CD4-positive, alpha-beta T cell (primary cell): ENCODE measurements around the gene TST. TPM values are rescaled to one million over a fixed set of nuclear protein-coding genes. Genes with fewer than 3 reads are reported as not detected.

ENCODE experiments used
- ATAC-seq: fragments of 200-7000 bp; cut with Tn5 transposase; one replicate; pipeline ENCODE4 v1.10.0; 2022; ENCODE audit warnings: mild to moderate bottlenecking; ENCODE audit not compliant: poor library complexity
- CTCF ChIA-PET: fragments of 350-600 bp; sonication (Branson Sonifier 250); formaldehyde crosslinking; loops from one replicate; lab custom pipeline; 2021; ENCODE audit warnings: antibody characterized with exemption, inconsistent platforms; lab: Charles Lee
- POLR2A ChIA-PET: fragments of 350-600 bp; sonication (Branson Sonifier 250); formaldehyde crosslinking; loops from one replicate; lab custom pipeline; 2021; ENCODE audit warnings: antibody characterized with exemption, inconsistent platforms; lab: Charles Lee
- DNase-seq, 14 experiments: peaks; one replicate each; pipeline ENCODE4 v3.0.0-alpha.2; 2013 to 2020; ENCODE audit warnings: mixed read lengths in 2 of 14
- H3K27ac ChIP-seq, 2 donors: one replicate each; pipeline versions ENCODE4 v1.5.1 to v1.7.0; 2013; ENCODE audit warnings: low read length in 2 of 2, low read depth in 1 of 2, mild to moderate bottlenecking in 1 of 2
- H3K27me3 ChIP-seq, 2 experiments: 1 replicate in 1 of 2; 2 replicates in 1 of 2; pipeline versions ENCODE4 v1.6.1 to v1.7.0; 2013; ENCODE audit warnings: low read length in 2 of 2, control low read depth in 1 of 2, mild to moderate bottlenecking in 1 of 2, moderate library complexity in 1 of 2; ENCODE audit not compliant: insufficient read depth in 2 of 2, control insufficient read depth in 1 of 2
- H3K36me3 ChIP-seq: one replicate; pipeline ENCODE4 v1.6.1; 2013; ENCODE audit warnings: low read length, control low read depth; ENCODE audit not compliant: insufficient read depth
- H3K4me1 ChIP-seq: one replicate; pipeline ENCODE4 v1.6.1; 2013; ENCODE audit warnings: low read length, control low read depth; ENCODE audit not compliant: insufficient read depth
- H3K4me3 ChIP-seq: one replicate; pipeline ENCODE4 v1.5.1; 2013; ENCODE audit warnings: mild to moderate bottlenecking, low read length, moderate library complexity
- H3K9me3 ChIP-seq, 2 experiments: 1 replicate in 1 of 2; 2 replicates in 1 of 2; pipeline versions ENCODE4 v1.6.1 to v1.7.0; 2013; ENCODE audit warnings: low read length in 2 of 2, mild to moderate bottlenecking in 2 of 2, control low read depth in 1 of 2, moderate library complexity in 1 of 2; ENCODE audit not compliant: control insufficient read depth in 1 of 2, insufficient read depth in 1 of 2
- H3K27ac Mint-ChIP-seq: one replicate; pipeline ENCODE4 v1.8.0; 2020; ENCODE audit warnings: mixed read lengths
- H3K27me3 Mint-ChIP-seq: one replicate; pipeline ENCODE4 v1.8.0; 2021; ENCODE audit warnings: mixed read lengths
- H3K36me3 Mint-ChIP-seq: one replicate; pipeline ENCODE4 v1.8.0; 2021; ENCODE audit warnings: low read depth, mixed read lengths
- H3K4me1 Mint-ChIP-seq: one replicate; pipeline ENCODE4 v1.8.0; 2021; ENCODE audit warnings: low read depth, mixed read lengths
- H3K4me3 Mint-ChIP-seq: one replicate; pipeline ENCODE4 v1.8.0; 2020; ENCODE audit warnings: mild to moderate bottlenecking, mixed read lengths
- H3K9me3 Mint-ChIP-seq: one replicate; pipeline ENCODE4 v1.8.0; 2020; ENCODE audit warnings: mixed read lengths
- intact Hi-C, 2 experiments: fragments of 100-400 bp; cut with DNase I in 1 of 2; cut with micrococcal nuclease in 1 of 2; formaldehyde crosslinking; loops; one replicate each; pipeline versions ENCODE4 v1.15.1 to v1.9.0; 2023 to 2025; cut with DNase I, micrococcal nuclease
- total RNA-seq, 174 experiments: library from RNA in 2 of 174; stranded (reverse) in 2 of 174; gene quantifications; one replicate each; pipeline ENCODE4 v1.2.3 and lab custom pipeline; 2021 to 2026
- TF ChIP-seq, protein P1 (sequence below): fragments of 200-600 bp; IDR thresholded peaks from one replicate; pipeline ENCODE4 v1.8.0; 2022; ENCODE audit warnings: antibody characterized with exemption, mild to moderate bottlenecking

The TST gene
- total RNA-seq, 2 experiments from 2014 or later = not detected

GRCh38 chr22:37027556-37027955 lies 8.3 kb upstream of the TST start:
- Histone ChIP-seq H3K36me3 (no peaks in the 10 kb centered on the region), H3K9me3 (no peaks in the 10 kb centered on the region), H3K4me1 (no peaks in the 10 kb centered on the region), H3K27me3 (no peaks in the 10 kb centered on the region), H3K4me3 (no peak overlapping the region), H3K27ac (no peak overlapping the region)
- ChIA-PET POLR2A (no interaction called here), CTCF (no interaction called here)
- TF ChIP-seq, protein P1, sequence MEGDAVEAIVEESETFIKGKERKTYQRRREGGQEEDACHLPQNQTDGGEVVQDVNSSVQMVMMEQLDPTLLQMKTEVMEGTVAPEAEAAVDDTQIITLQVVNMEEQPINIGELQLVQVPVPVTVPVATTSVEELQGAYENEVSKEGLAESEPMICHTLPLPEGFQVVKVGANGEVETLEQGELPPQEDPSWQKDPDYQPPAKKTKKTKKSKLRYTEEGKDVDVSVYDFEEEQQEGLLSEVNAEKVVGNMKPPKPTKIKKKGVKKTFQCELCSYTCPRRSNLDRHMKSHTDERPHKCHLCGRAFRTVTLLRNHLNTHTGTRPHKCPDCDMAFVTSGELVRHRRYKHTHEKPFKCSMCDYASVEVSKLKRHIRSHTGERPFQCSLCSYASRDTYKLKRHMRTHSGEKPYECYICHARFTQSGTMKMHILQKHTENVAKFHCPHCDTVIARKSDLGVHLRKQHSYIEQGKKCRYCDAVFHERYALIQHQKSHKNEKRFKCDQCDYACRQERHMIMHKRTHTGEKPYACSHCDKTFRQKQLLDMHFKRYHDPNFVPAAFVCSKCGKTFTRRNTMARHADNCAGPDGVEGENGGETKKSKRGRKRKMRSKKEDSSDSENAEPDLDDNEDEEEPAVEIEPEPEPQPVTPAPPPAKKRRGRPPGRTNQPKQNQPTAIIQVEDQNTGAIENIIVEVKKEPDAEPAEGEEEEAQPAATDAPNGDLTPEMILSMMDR = no peak
- H3K9me3 Mint-ChIP-seq = no peaks in the 10 kb centered on the region
- no peaks in the 10 kb centered on the region for H3K27me3 Mint-ChIP-seq
- H3K4me1 Mint-ChIP-seq = no peaks in the 10 kb centered on the region
- no peak for DNase-seq
- H3K36me3 Mint-ChIP-seq = no peaks in the 10 kb centered on the region
- intact Hi-C loops = no loop called here
- H3K4me3 Mint-ChIP-seq = no peak overlapping the region
- no peak for ATAC-seq
- no peak overlapping the region for H3K27ac Mint-ChIP-seq

- Mint-ChIP-seq H3K9me3 (no peaks in the 10 kb centered on the region), H3K36me3 (no peaks in the 10 kb centered on the region), H3K27me3 (peaks cover 8% of the 10 kb centered on the region), H3K4me1 (peaks cover 5% of the 10 kb centered on the region), H3K4me3 (no peak overlapping the region), H3K27ac (no peak overlapping the region)
- peaks cover 7% of the 10 kb centered on the region for H3K4me1 ChIP-seq
- no peaks in the 10 kb centered on the region for H3K9me3 ChIP-seq
- TF ChIP-seq, protein P1 = no peak
- H3K4me3 ChIP-seq = no peak overlapping the region
- ChIA-PET CTCF (no interaction called here), POLR2A (no interaction called here)
- no peak overlapping the region for H3K27ac ChIP-seq
- DNase-seq (no peak), ATAC-seq (no peak)
- intact Hi-C loops = no loop called here
- no peaks in the 10 kb centered on the region for H3K27me3 ChIP-seq
- no peaks in the 10 kb centered on the region for H3K36me3 ChIP-seq
These were observed 7.1 kb upstream of the TST start for GRCh38 chr22:37026325-37026724.

DNA sequence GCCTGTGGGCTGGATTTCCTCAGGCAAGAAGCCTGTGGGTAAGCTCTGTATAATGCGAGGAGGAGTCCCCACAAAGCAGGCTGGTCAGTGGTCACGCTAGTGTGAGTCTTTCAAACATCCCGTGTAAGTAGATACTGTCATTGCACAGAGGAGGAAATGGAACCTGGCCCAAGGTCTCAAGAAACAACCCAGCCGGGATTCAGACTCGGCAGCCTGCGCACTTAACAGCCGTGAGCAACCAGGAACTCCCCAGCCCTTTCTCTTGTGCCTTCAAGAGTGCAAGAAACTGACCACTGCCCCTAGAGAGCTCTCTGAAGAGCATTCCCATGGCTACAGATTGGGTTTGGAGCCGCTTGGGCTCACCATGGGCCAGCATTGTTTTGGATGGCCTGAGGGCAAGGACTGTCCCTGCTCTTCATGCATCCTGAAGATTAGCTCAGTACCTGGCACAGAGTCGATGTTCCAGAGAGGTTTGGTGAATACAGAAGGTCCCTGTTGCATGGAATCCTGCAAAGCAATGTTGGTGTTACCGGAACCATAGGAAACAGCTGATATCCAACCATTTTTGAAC lies 6.3 kb upstream of the TST start:
- no peak for ATAC-seq
- no peaks in the 10 kb centered on the region for H3K27me3 ChIP-seq
- Mint-ChIP-seq H3K27me3 (peaks cover 8% of the 10 kb centered on the region), H3K9me3 (no peaks in the 10 kb centered on the region), H3K27ac (no peak overlapping the region), H3K36me3 (no peaks in the 10 kb centered on the region), H3K4me3 (no peak overlapping the region), H3K4me1 (peaks cover 5% of the 10 kb centered on the region)
- no peak for DNase-seq
- no peaks in the 10 kb centered on the region for H3K9me3 ChIP-seq
- peaks cover 13% of the 10 kb centered on the region for H3K4me1 ChIP-seq
- H3K4me3 ChIP-seq = no peak overlapping the region
- CTCF ChIA-PET = no interaction called here
- no peaks in the 10 kb centered on the region for H3K36me3 ChIP-seq
- no peak overlapping the region for H3K27ac ChIP-seq
- intact Hi-C loops = no loop called here
- POLR2A ChIA-PET = no interaction called here
- TF ChIP-seq, protein P1 = no peak
